GM12801 (cell line): ENCODE results near the gene CUEDC2.

Experiments
- CTCF ChIP-seq: IDR thresholded peaks from one replicate; pipeline ENCODE4 v1.5.1; 2011; ENCODE audit warnings: control low read depth; ENCODE audit not compliant: insufficient read length; ENCODE audit errors: extremely low read depth

Gene CUEDC2

GRCh38 chr10:102395400-102396316 is 36.7 kb downstream of the CUEDC2 start, which contains the start of gene NFKB2:
TSS of gene NFKB2 (plus strand) at chr10:102395705. CDS start at chr10:102395960, 255 bp downstream.
- TF ChIP-seq CTCF: no peak

- TF ChIP-seq CTCF: no peak
These were observed 37.5 kb downstream of the CUEDC2 start for GRCh38 chr10:102394801-102395399.

- TF ChIP-seq CTCF: no peak
These were observed 38.1 kb downstream of the CUEDC2 start for GRCh38 chr10:102394079-102394800.

- no peak for TF ChIP-seq CTCF
These were observed 38.8 kb downstream of the CUEDC2 start for GRCh38 chr10:102393411-102394078.

- TF ChIP-seq CTCF: no peak
These were observed 40.1 kb downstream of the CUEDC2 start for GRCh38 chr10:102392306-102392705.

GRCh38 chr10:102389894-102390293 is 42.5 kb downstream of the CUEDC2 start:
- TF ChIP-seq CTCF: no peak
